ENCODE data around the gene FAM162B.
"Not testable (repeated sequence)": the region's sequence is repeated elsewhere in the genome, so short reads cannot be mapped to it uniquely, and the experiment has no call there.

The FAM162B gene

DNA sequence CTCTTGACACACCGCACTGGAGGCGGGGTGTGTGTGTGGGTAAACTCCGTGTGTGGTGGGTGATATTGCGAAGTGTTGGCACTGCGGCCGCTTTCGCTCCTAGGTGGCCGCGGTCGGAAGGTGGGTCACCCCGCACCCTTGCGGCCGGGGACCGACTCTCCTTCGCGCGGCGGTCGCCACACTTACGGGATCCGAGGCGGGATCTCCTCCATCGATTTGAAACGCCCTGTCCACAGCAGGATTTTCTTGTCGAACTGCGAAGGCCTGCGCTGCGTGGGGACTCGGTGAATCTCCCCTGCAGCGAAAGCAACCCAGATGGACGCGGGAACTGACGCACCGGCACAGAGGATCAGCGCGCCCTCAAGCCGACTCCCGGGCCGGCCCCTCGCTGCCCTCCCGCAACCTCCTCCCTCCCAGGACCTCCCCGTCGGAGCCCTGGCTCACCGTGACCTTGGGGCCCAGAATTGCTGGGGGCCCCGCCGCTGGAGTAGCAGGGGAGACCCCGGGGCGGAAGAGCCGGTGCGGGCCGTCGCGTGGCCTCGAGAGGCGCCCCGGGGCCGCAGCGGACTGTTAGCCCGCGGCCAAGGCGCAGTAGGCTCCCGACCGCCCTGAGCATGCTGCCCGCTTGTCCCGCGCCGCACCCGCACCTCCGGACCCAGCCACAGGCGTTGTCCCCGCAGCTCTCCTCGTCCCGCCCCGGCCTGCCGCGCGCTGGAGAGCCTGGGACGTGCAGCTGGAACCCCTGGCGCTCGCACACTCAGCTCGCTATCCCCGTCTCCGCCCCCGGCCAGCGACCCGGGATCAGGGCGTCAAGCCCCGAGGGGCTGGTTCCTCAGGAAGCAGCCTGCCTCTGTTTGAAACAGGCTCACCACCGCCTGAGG, at the start of gene FAM162B:
Gene FAM162B (minus strand): TSS at position 759 of the 881 bp plus-strand sequence. CDS start 143 bp downstream, at position 616.
- no peak for DNase-seq (ENCODE audit: low read depth, low spot score)

DNA sequence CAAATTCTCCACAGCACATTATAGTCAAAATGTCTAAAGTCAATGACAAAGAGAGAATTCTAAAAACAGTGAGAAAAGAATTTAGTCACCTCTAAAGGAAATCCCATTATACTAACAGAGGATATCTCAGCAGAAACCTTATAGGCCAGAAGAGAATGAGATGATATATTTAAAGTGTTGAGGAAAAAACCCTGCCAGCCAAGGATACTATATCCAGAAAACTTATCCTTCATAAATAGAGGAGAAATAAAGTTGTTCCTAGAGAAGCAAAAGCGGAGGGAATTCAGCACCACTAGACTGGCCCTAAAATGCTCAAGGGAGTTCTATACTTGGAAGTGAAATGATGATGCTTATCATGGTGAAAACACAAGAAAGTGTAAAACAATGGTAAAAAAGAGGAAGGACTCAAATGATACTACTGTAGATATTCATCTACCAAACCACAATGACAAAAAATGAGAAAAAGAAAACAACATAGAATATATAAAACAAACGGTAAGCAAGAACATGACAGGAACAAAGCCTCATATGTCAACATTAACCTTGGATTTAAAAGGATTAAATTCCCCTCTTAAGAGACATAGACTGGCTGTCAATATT, 46.6 kb upstream of the FAM162B start:
- no peak for DNase-seq (ENCODE audit: low read depth, low spot score)

DNA sequence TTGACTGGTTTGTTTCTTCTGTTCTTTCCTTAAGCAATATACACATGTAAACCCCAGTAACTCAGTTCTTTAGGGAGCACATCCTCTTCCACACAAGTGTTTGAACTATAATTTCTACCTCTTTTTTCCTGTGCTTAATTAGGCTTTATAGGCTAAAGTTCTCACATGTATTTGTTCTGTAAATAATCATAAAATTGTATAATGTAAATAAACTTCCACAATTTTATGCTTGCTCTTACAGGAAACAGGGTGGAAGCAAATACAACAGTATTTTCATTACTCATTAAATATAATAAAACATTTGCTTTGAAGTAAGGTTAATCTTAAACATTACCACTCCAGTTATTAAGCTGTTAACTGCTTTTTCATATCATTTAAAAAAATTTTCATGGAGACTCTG, 36.5 kb upstream of the FAM162B start:
- DNase-seq (ENCODE audit: low read depth, low spot score) = no peak

DNA sequence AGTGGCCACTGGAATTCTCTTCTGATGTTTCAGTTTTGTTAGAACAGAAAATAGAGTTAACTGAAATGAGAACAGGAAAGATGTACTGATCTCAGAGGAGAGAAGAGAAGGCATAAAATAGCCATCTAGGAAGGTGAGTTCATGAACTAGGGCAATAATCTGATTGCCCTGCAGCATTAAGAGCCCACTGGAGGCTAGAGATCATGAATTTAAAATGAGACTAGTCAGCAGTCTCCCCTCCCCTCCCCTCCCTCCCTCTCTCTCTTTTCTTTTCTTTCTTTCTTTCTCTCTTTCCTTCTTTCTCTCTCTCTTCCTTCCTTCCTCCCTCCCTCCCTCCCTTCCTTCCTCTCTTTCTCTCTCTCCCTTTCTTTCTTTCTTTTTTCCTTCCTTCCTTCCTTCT, 34.4 kb upstream of the FAM162B start:
- no peak for DNase-seq (ENCODE audit: low read depth, low spot score)

DNA sequence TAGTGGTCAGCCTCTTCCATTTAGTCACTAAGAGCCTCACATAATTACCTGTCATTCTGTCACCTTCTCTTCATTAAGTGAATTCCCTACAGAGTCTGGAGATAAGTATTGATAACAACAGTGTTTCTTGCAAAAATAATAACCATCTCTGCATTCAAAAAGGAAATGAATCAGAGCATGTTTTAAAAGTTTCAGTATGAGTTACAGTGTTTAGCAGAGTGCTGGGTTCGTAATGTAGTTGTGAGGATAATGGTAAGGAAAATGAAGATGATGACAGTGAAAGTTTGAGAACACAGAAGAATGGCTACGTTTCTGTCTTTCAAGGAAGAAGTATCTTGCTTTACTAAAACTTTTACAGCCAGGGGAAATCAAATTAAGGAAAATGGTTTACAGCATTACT, 32.1 kb upstream of the FAM162B start:
- no peak for DNase-seq (ENCODE audit: low read depth, low spot score)

DNA sequence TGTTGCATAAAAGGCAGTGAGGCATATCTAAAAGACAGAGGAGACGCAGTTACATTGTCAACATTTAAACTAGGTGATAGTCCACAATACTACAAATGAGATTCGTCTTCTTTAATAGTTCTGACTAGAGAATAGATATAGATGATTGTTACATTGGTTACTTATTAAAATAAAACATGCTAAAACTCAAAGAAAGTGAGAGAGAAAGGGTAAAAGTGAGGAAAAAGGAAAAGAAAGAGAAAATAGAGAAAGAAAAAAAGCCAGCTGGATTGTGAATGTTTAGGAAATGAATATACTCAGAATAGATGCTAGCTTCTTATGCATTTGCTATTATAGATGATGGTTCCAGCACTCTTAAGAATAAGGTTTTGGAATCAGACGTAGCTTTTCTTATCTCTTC, 27.7 kb upstream of the FAM162B start:
- DNase-seq (ENCODE audit: low read depth, low spot score) = no peak

DNA sequence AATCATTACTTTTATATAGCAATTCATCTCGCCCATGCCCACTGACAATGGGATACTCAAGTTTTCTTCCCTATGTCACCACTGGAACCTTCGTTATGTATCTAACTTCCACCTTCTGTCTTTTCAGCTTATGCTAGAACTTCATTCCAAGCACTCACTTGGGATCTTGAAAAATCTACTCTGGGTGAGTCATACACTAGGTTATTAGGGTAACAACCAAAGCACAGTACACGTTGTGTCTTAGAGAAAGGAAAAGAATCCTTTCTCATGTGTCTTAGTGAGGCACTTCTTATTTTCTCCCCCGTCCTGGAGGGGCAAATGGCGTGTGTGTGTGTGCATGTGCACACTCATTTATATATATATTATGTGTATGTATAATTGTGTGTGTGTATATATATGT, 18.3 kb upstream of the FAM162B start:
- no peak for DNase-seq (ENCODE audit: low read depth, low spot score)

DNA sequence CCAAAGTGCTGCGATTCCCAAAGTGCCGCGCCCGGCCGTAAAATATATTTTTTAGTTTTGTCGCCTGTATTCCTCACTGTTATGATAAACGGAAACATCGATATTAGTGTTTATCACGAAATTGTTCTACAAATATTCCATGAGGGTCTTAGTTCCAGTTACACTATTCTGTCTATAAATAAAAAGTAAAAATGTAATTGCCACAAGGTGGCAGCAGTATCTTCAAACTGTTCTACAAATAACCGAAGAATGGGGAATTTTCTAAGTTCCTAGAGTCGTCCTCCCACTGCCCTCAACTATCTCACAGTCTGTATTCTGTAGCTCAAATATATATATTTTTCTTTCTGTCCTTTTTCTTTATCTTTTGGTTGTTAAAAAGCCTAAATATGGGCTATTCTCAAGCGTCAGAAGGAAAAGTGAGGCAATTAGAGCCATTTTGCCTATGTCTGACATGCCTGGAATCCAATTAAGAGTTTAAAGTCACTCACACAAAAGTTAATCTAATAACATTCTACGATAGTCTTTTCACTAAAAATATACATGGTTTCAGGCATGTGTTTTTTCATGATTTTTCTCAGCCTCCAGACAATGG, 14.2 kb upstream of the FAM162B start:
- DNase-seq (ENCODE audit: low read depth, low spot score) = no peak

DNA sequence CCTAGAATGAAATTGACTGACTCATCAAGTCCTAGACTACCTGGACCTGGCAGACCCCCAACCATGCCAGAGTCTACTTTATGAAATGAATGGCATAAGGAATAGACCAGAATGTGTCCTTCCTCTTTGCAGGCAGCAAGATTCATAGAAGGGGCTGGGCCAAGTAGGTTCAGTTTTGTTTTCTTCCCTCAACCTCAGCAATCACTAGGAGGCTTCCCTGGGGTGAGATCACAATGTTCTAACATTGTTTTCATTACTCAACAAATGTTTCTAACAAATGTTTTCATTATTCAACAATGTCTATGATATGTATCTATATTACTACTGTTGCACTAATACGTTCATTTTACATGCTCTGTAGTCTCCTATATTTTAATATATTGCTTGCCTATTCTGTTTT, 8.4 kb upstream of the FAM162B start:
- no peak for DNase-seq (ENCODE audit: low read depth, low spot score)

DNA sequence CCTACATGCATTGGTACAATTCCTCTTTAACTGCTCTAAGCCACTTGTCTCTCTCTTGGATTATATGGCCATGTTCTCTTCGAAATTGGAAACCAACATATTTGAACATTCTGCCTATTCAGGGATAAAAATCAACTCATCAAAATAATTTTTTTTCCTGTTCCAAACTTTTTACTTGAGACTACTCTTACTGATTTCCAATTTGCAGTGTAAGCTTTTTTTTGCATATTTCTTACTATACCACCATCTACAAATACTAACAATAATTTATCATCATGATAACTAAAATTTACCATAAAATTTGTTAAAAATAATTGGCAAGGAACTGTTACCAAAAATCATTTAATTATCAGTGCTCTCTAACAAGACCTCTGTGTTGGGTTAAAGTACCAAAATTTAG, 6.9 kb upstream of the FAM162B start:
- DNase-seq (ENCODE audit: low read depth, low spot score) = no peak

DNA sequence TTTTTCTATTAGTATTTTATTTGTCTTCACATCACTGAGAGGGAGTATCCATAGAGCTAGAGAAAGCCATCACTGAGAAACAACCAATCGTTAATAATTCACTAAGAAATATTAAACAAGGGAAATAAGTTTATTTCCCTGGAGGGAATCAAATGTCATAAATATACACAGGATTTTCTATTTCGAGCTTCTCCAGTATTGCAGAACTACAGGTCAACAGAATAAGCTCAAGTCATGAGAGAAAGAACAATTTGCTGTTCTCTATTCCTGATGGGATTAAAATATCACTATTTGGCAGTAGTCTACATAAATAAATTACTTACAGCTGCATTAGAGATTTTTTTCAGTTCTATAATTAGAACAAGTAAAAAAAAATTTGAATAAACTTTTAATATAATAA, 2.2 kb upstream of the FAM162B start:
- DNase-seq (ENCODE audit: low read depth, low spot score) = no peak

DNA sequence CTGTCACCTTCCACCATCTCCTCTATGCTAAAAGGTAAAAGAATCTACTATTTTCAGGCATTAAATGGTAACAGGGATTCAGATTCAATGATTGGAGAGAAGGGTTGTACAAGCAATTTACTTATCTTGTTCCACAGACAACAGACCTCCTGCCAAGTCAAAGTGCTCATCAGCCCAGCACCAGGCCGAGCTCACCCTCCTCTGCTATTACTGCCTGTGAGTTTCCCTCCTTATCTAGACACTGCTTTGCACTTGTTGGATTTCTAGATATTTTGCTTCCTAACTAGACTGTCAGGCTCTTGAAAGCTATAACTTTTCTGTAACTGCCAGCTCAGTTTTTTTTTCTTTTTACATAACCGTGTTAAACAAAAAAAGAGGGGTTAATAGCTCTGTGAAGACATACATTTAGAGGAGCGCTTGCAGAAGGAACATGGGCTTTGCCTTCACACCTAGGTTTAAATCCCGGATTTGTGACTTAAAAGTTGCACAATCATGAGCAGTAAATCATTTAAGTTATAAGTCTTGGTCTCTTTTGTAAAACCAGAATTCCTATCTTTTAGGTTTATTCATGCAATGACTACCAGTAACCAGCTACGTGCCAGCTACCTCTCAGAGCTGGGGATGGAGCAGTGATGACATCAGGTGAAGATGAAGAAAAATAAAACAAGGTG, 1.1 kb upstream of the FAM162B start:
- no peak for DNase-seq (ENCODE audit: low read depth, low spot score)

DNA sequence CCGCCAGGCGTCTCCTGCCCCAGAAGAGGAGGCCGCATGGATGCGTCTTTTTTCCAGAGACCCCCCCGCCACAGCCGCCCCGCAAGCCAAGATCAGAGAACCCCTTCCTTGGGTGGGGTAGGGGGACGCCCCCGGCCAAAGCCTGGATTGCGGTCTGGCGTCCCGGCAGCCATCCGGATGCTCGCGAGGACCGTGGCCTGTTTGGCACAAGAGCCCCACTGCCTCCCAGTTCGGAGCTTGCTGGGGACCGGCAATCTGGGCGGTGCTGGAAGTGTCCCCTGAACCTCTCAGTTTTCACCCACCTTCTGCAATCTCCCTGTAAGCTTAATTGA, 924 bp downstream of the FAM162B start:
- DNase-seq (ENCODE audit: low read depth, low spot score) = no peak

DNA sequence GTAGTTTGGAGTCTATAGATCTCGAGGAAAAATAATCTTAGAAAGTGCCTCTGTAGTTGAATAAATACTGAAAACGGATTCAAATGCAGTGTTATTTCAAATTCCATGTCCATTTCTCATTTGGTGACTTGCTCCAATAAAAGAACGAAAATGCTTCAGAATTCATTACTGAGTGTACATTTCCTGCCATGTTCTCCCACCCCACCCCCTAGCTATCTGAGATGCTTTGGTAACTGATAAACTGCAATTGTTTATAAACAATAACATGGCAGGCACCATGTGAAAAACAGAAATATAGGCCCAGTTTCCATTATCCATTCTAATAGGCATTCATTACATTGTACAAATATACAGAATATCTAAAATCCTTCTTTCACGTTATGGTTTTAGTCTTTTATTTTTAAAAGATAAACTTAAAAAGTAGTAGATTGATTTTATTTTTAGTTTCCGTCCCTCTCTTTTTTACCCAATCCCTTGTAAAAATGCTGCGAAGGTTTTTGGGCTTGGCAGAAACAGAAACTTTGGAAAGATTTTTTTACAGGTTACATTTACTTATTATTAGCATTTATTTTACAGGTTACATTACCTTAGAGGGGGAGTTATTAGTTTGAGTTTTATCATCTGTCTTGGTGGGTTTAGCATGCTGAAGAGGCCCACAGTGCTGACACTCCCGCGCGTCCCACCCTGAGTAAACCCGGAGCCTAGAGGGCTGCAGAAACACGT, 1.5 kb downstream of the FAM162B start:
- no peak for DNase-seq (ENCODE audit: low read depth, low spot score)

DNA sequence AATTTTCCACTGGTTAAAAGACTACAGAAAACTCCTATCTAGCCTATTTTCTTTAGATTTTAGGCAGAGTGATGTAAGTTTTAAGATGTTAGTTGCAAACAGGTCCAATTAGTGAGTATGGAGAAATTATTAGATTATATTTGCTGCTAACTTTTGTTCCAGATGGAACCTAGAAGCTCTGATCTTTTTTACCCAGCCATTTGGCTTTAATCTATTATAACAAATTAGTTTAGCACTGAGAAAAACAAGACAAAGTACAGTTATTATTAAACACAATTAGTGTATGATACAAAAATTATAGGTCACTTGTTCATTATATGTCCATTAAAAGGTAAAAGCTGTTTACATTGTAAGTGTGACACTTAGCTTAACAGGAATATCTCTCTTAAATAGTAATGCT, 2.5 kb downstream of the FAM162B start:
- DNase-seq (ENCODE audit: low read depth, low spot score) = no peak

DNA sequence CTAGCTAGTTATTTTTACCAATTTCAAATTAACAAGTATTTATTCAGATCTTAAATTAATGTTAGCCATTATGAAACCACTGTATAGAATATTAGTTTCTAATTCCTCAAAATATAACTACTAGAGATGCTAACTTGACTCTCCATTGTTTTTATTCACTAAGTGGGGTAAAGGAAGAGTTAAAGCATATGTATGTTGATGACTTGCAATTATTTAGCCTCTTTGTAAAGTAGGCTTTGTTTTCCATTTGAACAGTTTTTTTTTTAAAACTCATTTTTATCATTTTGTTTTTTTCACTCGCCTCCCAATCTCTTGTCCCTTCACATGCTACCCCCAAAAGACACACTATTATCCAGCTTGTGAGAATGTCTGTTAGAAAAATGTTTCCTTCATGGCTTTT, 3.3 kb downstream of the FAM162B start:
- DNase-seq (ENCODE audit: low read depth, low spot score) = no peak

DNA sequence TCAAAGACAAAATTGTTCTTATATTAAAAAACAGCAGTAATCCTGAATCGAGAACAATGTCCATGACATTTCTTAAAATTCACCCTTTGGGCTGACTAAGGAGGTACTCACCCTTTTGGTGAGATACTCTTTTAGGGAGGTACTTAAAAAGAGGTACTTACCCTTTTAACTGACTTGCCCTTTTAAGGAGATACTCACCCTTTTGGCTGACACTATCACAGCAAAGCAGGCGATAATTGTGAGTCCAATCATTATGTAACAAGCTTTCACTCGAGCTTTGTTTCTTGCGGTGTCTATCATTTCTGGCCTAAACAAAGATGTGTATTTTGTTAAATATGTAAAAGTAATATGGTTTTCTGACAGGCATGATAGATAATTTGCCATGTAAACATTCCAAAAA, 3.7 kb downstream of the FAM162B start:
- DNase-seq (ENCODE audit: low read depth, low spot score) = no peak

DNA sequence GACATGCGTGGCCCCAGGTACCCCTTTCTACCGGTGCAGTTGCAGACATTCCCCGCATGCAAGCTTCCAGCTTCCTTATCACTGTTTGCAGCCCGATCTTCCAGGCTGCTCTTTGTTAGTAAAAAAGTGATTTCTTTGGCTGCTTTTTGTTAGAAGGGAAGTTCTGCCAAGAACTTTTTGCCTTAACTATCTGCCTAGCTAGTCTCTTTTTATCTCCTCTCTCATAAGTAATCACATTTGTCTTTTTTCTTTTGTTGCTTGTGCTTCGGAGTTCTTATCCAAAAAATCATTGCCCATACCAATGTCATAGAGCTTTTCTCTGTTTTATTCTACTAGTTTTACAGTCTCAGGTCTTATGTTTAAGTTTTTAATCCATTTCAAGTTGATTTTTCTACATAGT, 20.3 kb downstream of the FAM162B start:
- no peak for DNase-seq (ENCODE audit: low read depth, low spot score)

DNA sequence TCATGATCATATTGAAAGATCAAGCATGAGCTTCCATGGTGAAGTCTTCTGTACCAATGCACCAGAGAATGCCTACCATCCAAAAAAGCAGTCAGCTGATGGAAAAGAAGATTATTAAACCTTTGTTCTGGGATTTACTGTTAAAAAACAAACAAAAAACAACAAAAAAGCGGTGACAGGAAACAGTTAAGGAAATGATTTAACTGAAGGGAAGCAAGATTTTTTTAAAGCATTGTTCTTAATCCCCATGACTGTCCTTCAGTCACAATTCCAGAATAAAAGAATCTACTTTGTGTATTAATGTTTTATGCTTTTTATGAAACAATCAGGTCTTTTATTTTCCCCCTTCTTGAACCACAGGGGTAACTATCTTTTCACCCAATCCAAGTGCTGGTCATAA, 23.9 kb downstream of the FAM162B start:
- DNase-seq (ENCODE audit: low read depth, low spot score) = no peak

DNA sequence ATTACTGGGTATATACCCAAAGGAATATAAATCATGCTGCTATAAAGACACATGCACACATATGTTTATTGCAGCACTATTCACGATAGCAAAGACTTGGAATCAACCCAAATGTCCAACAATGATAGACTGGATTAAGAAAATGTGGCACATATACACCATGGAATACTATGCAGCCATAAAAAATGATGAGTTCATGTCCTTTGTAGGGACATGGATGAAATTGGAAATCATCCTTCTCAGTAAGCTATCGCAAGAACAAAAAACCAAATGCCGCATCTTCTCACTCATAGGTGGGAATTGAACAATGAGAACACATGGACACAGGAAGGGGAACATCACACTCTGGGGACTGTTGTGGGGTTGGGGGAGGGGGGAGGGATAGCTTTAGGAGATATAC, 25.0 kb downstream of the FAM162B start:
- DNase-seq (ENCODE audit: low read depth, low spot score) = not testable (repeated sequence)

DNA sequence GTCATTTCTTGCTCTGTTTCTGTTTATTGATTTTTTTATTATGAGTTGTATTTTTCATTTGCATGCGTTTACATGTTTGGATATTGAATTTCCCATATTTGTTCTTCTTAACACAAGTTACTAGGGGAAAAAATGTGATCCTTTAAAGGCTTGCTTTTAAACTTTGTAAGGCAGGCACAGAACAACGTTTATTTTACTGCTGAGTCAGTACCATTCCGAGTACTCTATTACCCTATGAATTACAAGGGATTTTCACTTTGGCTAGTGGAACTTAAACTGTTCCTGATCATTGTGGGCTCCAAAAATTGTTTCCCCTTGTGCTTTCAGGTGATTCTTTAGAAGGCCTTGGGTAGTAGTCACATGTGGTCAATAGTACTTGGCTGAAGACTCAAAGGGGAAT, 28.5 kb downstream of the FAM162B start:
- no peak for DNase-seq (ENCODE audit: low read depth, low spot score)

DNA sequence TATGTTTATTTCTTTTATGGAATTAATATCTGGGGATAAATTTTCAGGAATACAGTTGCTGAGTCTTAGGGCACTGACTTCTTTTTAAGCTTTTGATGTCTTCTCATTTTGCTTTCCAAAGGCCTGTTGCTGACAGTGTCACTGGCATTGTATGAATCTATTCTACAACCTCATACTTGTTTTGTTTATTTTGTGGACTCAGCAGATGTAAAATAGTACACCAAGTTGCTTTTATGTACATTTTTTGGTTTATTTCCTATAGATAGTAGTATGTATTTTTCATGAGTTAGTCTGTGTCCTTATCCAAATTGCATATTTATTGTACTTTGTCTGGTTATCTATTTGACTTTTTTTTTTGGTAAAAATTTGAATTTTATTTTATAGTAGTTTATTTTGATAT, 35.0 kb downstream of the FAM162B start:
- no peak for DNase-seq (ENCODE audit: low read depth, low spot score)
